ENCODE measurements around the gene BTNL3.

Gene BTNL3

DNA sequence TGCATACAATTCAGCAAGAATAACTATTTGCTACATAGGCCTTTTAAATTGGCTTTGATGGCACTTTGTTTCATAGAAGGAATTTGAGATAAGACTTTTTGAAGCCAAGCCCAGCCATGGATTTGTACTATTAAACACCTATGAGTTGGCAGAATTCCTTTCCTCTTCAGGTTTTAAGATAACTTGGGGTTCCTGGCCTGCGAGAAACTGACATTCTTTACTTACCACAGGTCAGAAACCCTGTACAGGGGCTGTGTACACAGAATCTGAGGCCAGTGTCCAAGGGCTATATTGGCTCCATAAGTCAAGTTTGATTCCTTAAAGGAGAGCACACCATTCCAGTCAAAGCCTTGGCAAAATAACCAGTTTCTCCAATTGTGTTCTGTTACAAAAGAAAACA is 10.8 kb upstream of the BTNL3 start:
- POLR2A ChIA-PET: no interaction called here
- H3K27ac ChIP-seq (ENCODE audit: extremely low read depth, low read depth, low read length): no peak overlapping the region
- no peak overlapping the region for H3K4me3 ChIP-seq (ENCODE audit: low read depth, low read length)

DNA sequence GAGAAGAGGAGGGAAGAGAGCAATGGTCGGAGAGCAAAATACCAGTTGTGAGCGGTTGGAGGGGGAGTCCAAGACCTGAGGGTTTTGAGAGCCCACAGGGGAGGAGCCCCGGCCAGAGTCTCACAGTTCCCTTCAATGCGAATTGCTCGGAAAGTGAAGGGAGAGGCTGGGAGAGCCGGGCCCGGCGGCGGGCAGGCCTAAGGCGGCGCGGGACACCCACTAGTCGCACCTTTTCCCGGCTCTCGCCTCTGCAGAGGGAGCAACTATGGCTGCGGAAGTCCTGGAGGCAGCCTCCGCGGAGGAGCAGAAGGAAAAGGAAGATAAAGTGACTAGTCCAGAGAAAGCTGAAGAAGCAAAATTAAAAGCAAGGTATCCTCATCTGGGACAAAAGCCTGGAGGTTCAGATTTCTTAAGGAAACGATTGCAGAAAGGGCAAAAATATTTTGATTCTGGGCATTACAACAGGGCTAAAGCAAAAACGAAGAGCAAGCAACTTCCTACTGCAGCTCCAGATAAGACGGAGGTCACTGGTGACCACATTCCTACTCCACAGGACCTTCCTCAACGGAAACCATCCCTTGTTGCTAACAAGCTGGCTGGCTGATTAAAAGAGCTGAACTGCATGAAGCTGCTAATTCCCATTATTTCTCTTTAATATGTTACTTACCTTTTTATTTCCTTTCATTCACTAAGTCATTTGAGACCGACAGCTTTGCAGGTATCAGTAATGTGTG is 6.5 kb upstream of the BTNL3 start:
- Histone ChIP-seq H3K36me3 (ENCODE audit: control insufficient read depth in 2 of 2, insufficient read depth in 1 of 2, low read length in 2 of 2) (no peaks in the 10 kb centered on the region), H3K27ac (ENCODE audit: extremely low read depth, low read depth, low read length) (no peak overlapping the region), H3K4me1 (ENCODE audit: control insufficient read depth, insufficient read depth, low read length) (no peaks in the 10 kb centered on the region), H3K4me3 (ENCODE audit: low read depth, low read length) (no peak overlapping the region), H3K9me3 (ENCODE audit: control insufficient read depth, insufficient read depth, low read depth, low read length) (no peaks in the 10 kb centered on the region)
- CTCF ChIA-PET: no interaction called here
- no peak for TF ChIP-seq ZNF140 (tag by site-specific recombination; IDR thresholded peaks at IDR 0.05)
- no peak for TF ChIP-seq OSR2 (tag by site-specific recombination; IDR thresholded peaks at IDR 0.05)
- no peak for TF ChIP-seq BCL11B (tag by site-specific recombination; IDR thresholded peaks at IDR 0.05; ENCODE audit: low read depth)
- no peak for TF ChIP-seq ZNF24 (tag by site-specific recombination; IDR thresholded peaks at IDR 0.05)
- TF ChIP-seq ZNF777 (tag by site-specific recombination; IDR thresholded peaks at IDR 0.05; ENCODE audit: borderline replicate concordance): no peak
- TF ChIP-seq ZNF555 (tag by site-specific recombination; conservative IDR thresholded peaks at IDR 0.05): no peak
- TF ChIP-seq WT1 (tag by site-specific recombination; IDR thresholded peaks at IDR 0.05): no peak
- no peak for TF ChIP-seq ZNF654 (tag by site-specific recombination; IDR thresholded peaks at IDR 0.05; ENCODE audit: low read depth)
- no peak for TF ChIP-seq ZBTB20 (tag by site-specific recombination; IDR thresholded peaks at IDR 0.05)
- no peak for TF ChIP-seq ZNF548 (tag by site-specific recombination; IDR thresholded peaks at IDR 0.05)
- POLR2A ChIA-PET: no interaction called here

More for the DNA sequence above, 10.8 kb upstream of the BTNL3 start:
- no peaks in the 10 kb centered on the region for H3K9me3 ChIP-seq (ENCODE audit: control insufficient read depth, insufficient read depth, low read depth, low read length)
- H3K4me1 ChIP-seq (ENCODE audit: control insufficient read depth, insufficient read depth, low read length): no peaks in the 10 kb centered on the region
- no peaks in the 10 kb centered on the region for H3K36me3 ChIP-seq (ENCODE audit: control insufficient read depth in 2 of 2, insufficient read depth in 1 of 2, low read length in 2 of 2)
- TF ChIP-seq ZNF140 (tag by site-specific recombination; IDR thresholded peaks at IDR 0.05): no peak
- TF ChIP-seq ZNF791 (tag by site-specific recombination; IDR thresholded peaks at IDR 0.05): no peak
- TF ChIP-seq, protein P1, sequence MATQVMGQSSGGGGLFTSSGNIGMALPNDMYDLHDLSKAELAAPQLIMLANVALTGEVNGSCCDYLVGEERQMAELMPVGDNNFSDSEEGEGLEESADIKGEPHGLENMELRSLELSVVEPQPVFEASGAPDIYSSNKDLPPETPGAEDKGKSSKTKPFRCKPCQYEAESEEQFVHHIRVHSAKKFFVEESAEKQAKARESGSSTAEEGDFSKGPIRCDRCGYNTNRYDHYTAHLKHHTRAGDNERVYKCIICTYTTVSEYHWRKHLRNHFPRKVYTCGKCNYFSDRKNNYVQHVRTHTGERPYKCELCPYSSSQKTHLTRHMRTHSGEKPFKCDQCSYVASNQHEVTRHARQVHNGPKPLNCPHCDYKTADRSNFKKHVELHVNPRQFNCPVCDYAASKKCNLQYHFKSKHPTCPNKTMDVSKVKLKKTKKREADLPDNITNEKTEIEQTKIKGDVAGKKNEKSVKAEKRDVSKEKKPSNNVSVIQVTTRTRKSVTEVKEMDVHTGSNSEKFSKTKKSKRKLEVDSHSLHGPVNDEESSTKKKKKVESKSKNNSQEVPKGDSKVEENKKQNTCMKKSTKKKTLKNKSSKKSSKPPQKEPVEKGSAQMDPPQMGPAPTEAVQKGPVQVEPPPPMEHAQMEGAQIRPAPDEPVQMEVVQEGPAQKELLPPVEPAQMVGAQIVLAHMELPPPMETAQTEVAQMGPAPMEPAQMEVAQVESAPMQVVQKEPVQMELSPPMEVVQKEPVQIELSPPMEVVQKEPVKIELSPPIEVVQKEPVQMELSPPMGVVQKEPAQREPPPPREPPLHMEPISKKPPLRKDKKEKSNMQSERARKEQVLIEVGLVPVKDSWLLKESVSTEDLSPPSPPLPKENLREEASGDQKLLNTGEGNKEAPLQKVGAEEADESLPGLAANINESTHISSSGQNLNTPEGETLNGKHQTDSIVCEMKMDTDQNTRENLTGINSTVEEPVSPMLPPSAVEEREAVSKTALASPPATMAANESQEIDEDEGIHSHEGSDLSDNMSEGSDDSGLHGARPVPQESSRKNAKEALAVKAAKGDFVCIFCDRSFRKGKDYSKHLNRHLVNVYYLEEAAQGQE (tag by site-specific recombination; IDR thresholded peaks at IDR 0.05): no peak
- no peak for TF ChIP-seq ZNF596 (tag by site-specific recombination; IDR thresholded peaks at IDR 0.05)
- TF ChIP-seq ZNF747 (tag by site-specific recombination; IDR thresholded peaks at IDR 0.05): no peak
- TF ChIP-seq, protein P2, sequence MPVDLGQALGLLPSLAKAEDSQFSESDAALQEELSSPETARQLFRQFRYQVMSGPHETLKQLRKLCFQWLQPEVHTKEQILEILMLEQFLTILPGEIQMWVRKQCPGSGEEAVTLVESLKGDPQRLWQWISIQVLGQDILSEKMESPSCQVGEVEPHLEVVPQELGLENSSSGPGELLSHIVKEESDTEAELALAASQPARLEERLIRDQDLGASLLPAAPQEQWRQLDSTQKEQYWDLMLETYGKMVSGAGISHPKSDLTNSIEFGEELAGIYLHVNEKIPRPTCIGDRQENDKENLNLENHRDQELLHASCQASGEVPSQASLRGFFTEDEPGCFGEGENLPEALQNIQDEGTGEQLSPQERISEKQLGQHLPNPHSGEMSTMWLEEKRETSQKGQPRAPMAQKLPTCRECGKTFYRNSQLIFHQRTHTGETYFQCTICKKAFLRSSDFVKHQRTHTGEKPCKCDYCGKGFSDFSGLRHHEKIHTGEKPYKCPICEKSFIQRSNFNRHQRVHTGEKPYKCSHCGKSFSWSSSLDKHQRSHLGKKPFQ (tag by site-specific recombination; IDR thresholded peaks at IDR 0.05): no peak
- no peak for TF ChIP-seq ZXDB (tag by site-specific recombination; IDR thresholded peaks at IDR 0.05)
- TF ChIP-seq ZNF266 (tag by site-specific recombination; IDR thresholded peaks at IDR 0.05; ENCODE audit: low read depth): no peak
- TF ChIP-seq, protein P3, sequence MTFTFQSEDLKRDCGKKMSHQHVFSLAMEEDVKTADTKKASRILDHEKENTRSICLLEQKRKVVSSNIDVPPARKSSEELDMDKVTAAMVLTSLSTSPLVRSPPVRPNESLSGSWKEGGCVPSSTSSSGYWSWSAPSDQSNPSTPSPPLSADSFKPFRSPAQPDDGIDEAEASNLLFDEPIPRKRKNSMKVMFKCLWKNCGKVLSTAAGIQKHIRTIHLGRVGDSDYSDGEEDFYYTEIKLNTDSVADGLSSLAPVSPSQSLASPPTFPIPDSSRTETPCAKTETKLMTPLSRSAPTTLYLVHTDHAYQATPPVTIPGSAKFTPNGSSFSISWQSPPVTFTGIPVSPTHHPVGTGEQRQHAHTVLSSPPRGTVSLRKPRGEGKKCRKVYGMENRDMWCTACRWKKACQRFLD (tag by site-specific recombination; IDR thresholded peaks at IDR 0.05): no peak
- no peak for TF ChIP-seq ZNF404 (tag by site-specific recombination; IDR thresholded peaks at IDR 0.05)
- TF ChIP-seq TCF7L2 (IDR thresholded peaks at IDR 0.05; ENCODE audit: borderline replicate concordance, low read depth, low read length): no peak
- CTCF ChIA-PET: no interaction called here
